NK-92 (cell line): Measurements from ENCODE around the gene NSMCE4A.
"Not testable (repeated sequence)": the region's sequence is repeated elsewhere in the genome, so short reads cannot be mapped to it uniquely, and the experiment has no call there.

ENCODE experiments used
- DNase-seq: peaks from one replicate; lab custom pipeline; 2025; ENCODE audit not compliant: unreplicated experiment; lab: John Stamatoyannopoulos, UW

The NSMCE4A gene

GRCh38 chr10:121974535-121975294, at the start of gene NSMCE4A:
TSS of gene NSMCE4A (minus strand) at chr10:121975217. CDS start at chr10:121975165, 52 bp downstream.
- no peak for DNase-seq

- not testable (repeated sequence) for DNase-seq
Measured at GRCh38 chr10:122023257-122023656, 48.2 kb upstream of the NSMCE4A start.

- no peak for DNase-seq
Measured at GRCh38 chr10:122022276-122022675, 47.3 kb upstream of the NSMCE4A start.

GRCh38 chr10:122021828-122022227, 46.8 kb upstream of the NSMCE4A start:
- no peak for DNase-seq

- no peak for DNase-seq
Measured at GRCh38 chr10:122021379-122021778, 46.4 kb upstream of the NSMCE4A start.

GRCh38 chr10:122020226-122020625, 45.2 kb upstream of the NSMCE4A start:
- DNase-seq: no peak

GRCh38 chr10:122019414-122019975, 44.5 kb upstream of the NSMCE4A start:
- no peak for DNase-seq

- no peak for DNase-seq
Measured at GRCh38 chr10:122018951-122019413, 44.0 kb upstream of the NSMCE4A start.

- DNase-seq: no peak
Measured at GRCh38 chr10:122018491-122018890, 43.5 kb upstream of the NSMCE4A start.

- not testable (repeated sequence) for DNase-seq
Measured at GRCh38 chr10:122017926-122018325, 42.9 kb upstream of the NSMCE4A start.

- DNase-seq: no peak
Measured at GRCh38 chr10:122014652-122015248, 39.7 kb upstream of the NSMCE4A start.

GRCh38 chr10:122013311-122013780, 38.3 kb upstream of the NSMCE4A start:
- no peak for DNase-seq

- no peak for DNase-seq
Measured at GRCh38 chr10:122012731-122013130, 37.7 kb upstream of the NSMCE4A start.

GRCh38 chr10:122010405-122011050, 35.5 kb upstream of the NSMCE4A start:
- no peak for DNase-seq

GRCh38 chr10:122007415-122007814, 32.4 kb upstream of the NSMCE4A start:
- no peak for DNase-seq

- no peak for DNase-seq
Measured at GRCh38 chr10:122001698-122002097, 26.7 kb upstream of the NSMCE4A start.

- no peak for DNase-seq
Measured at GRCh38 chr10:121999301-121999700, 24.3 kb upstream of the NSMCE4A start.

GRCh38 chr10:121998462-121998861, 23.4 kb upstream of the NSMCE4A start:
- DNase-seq: no peak

- DNase-seq: no peak
Measured at GRCh38 chr10:121994429-121994941, 19.5 kb upstream of the NSMCE4A start.

GRCh38 chr10:121991727-121992126, 16.7 kb upstream of the NSMCE4A start:
- DNase-seq: not testable (repeated sequence)

GRCh38 chr10:121990015-121990677, 15.1 kb upstream of the NSMCE4A start:
- no peak for DNase-seq
